ENCODE results near the gene NEO1.

NEO1 gene

GRCh38 chr15:73232776-73233175 lies 180.5 kb downstream of the NEO1 start:
- Histone ChIP-seq H4K12ac (ENCODE audit: low read depth, low read length) (no peak overlapping the region), H3K23ac (ENCODE audit: low read length) (no peak overlapping the region), H3K9ac (ENCODE audit: low read length) (no peak overlapping the region), H2BK5ac (ENCODE audit: low read depth, low read length, poor library complexity) (no peak overlapping the region), H3K4ac (ENCODE audit: low read depth, low read length) (no peak overlapping the region), H3K9me3 (ENCODE audit: insufficient read depth, low read depth, low read length) (peaks cover 1% of the 10 kb centered on the region), H2BK120ac (ENCODE audit: insufficient read depth, low read length, poor library complexity) (no peak overlapping the region), H3K4me2 (ENCODE audit: low read length) (no peak overlapping the region), H2AFZ (ENCODE audit: insufficient read depth, low read length, poor library complexity) (no peak overlapping the region), H3K79me1 (ENCODE audit: low read length) (no peaks in the 10 kb centered on the region), H3K14ac (ENCODE audit: low read length) (no peak overlapping the region), H3K36me3 (ENCODE audit: control insufficient read depth in 1 of 2, insufficient read depth in 2 of 2, low read length in 2 of 2) (peaks cover 0 to 2% of the 10 kb centered on the region in 2 experiments), H2AK5ac (ENCODE audit: low read length) (no peak overlapping the region), H3K79me2 (ENCODE audit: control insufficient read depth, insufficient read depth, low read length, poor library complexity) (no peaks in the 10 kb centered on the region), H4K8ac (ENCODE audit: low read depth, low read length) (no peak overlapping the region), H3K27me3 (ENCODE audit: insufficient read depth, low read length) (no peaks in the 10 kb centered on the region), H3K4me3 (ENCODE audit: low read depth, low read length) (no peak overlapping the region), H2BK12ac (ENCODE audit: low read length) (no peak overlapping the region), H3K27ac (ENCODE audit: low read depth, low read length) (no peak overlapping the region), H3K4me1 (ENCODE audit: control insufficient read depth in 1 of 2, insufficient read depth in 2 of 2, low read length in 2 of 2) (no peaks in the 10 kb centered on the region), H3K18ac (ENCODE audit: low read length) (no peak overlapping the region), H4K91ac (ENCODE audit: low read depth, low read length) (no peak overlapping the region)
- DNase-seq = no peak
- WGBS (ENCODE audit: extremely low coverage, insufficient coverage, insufficient read length) = no CpG with 5 or more reads among the region's 2 CpGs

- H2AFZ ChIP-seq (ENCODE audit: insufficient read depth, low read length, poor library complexity) = no peak overlapping the region
- H3K4me1 ChIP-seq (ENCODE audit: control insufficient read depth in 1 of 2, insufficient read depth in 2 of 2, low read length in 2 of 2) = no peaks in the 10 kb centered on the region
- H3K4me2 ChIP-seq (ENCODE audit: low read length) = no peak overlapping the region
- no peak overlapping the region for H3K4ac ChIP-seq (ENCODE audit: low read depth, low read length)
- H2BK12ac ChIP-seq (ENCODE audit: low read length) = no peak overlapping the region
- no peak overlapping the region for H3K14ac ChIP-seq (ENCODE audit: low read length)
- no peak overlapping the region for H3K18ac ChIP-seq (ENCODE audit: low read length)
- H3K27ac ChIP-seq (ENCODE audit: low read depth, low read length) = no peak overlapping the region
- no peak overlapping the region for H3K4me3 ChIP-seq (ENCODE audit: low read depth, low read length)
- H2AK5ac ChIP-seq (ENCODE audit: low read length) = no peak overlapping the region
- no peak overlapping the region for H3K23ac ChIP-seq (ENCODE audit: low read length)
- H2BK120ac ChIP-seq (ENCODE audit: insufficient read depth, low read length, poor library complexity) = no peak overlapping the region
- no peak overlapping the region for H4K91ac ChIP-seq (ENCODE audit: low read depth, low read length)
- no peak overlapping the region for H3K9ac ChIP-seq (ENCODE audit: low read length)
- H3K9me3 ChIP-seq (ENCODE audit: insufficient read depth, low read depth, low read length) = peaks cover 1% of the 10 kb centered on the region
- DNase-seq = peak; percentile 8 to 25
- H4K8ac ChIP-seq (ENCODE audit: low read depth, low read length) = no peak overlapping the region
- no peak overlapping the region for H2BK5ac ChIP-seq (ENCODE audit: low read depth, low read length, poor library complexity)
- H3K79me2 ChIP-seq (ENCODE audit: control insufficient read depth, insufficient read depth, low read length, poor library complexity) = no peaks in the 10 kb centered on the region
- no peaks in the 10 kb centered on the region for H3K79me1 ChIP-seq (ENCODE audit: low read length)
- H3K36me3 ChIP-seq (ENCODE audit: control insufficient read depth in 1 of 2, insufficient read depth in 2 of 2, low read length in 2 of 2) = peaks cover 0 to 2% of the 10 kb centered on the region in 2 experiments
- no peaks in the 10 kb centered on the region for H3K27me3 ChIP-seq (ENCODE audit: insufficient read depth, low read length)
- no peak overlapping the region for H4K12ac ChIP-seq (ENCODE audit: low read depth, low read length)
- no CpG with 5 or more reads among the region's 5 CpGs for WGBS (ENCODE audit: extremely low coverage, insufficient coverage, insufficient read length)
Observed at GRCh38 chr15:73233623-73234022, 181.4 kb downstream of the NEO1 start.

- Histone ChIP-seq H4K12ac (ENCODE audit: low read depth, low read length) (no peak overlapping the region), H2BK12ac (ENCODE audit: low read length) (no peak overlapping the region), H2AK5ac (ENCODE audit: low read length) (no peak overlapping the region), H3K79me1 (ENCODE audit: low read length) (no peaks in the 10 kb centered on the region), H3K4ac (ENCODE audit: low read depth, low read length) (no peak overlapping the region), H3K9me3 (ENCODE audit: insufficient read depth, low read depth, low read length) (peaks cover 1% of the 10 kb centered on the region), H3K18ac (ENCODE audit: low read length) (no peak overlapping the region), H3K9ac (ENCODE audit: low read length) (no peak overlapping the region), H3K4me2 (ENCODE audit: low read length) (no peak overlapping the region), H2BK5ac (ENCODE audit: low read depth, low read length, poor library complexity) (no peak overlapping the region), H3K23ac (ENCODE audit: low read length) (no peak overlapping the region), H4K8ac (ENCODE audit: low read depth, low read length) (no peak overlapping the region), H3K79me2 (ENCODE audit: control insufficient read depth, insufficient read depth, low read length, poor library complexity) (no peaks in the 10 kb centered on the region), H2AFZ (ENCODE audit: insufficient read depth, low read length, poor library complexity) (no peak overlapping the region), H3K4me1 (ENCODE audit: control insufficient read depth in 1 of 2, insufficient read depth in 2 of 2, low read length in 2 of 2) (no peaks in the 10 kb centered on the region), H3K4me3 (ENCODE audit: low read depth, low read length) (no peak overlapping the region), H3K27ac (ENCODE audit: low read depth, low read length) (no peak overlapping the region), H3K36me3 (ENCODE audit: control insufficient read depth in 1 of 2, insufficient read depth in 2 of 2, low read length in 2 of 2) (no peaks in the 10 kb centered on the region), H3K14ac (ENCODE audit: low read length) (no peak overlapping the region), H2BK120ac (ENCODE audit: insufficient read depth, low read length, poor library complexity) (no peak overlapping the region), H3K27me3 (ENCODE audit: insufficient read depth, low read length) (no peaks in the 10 kb centered on the region), H4K91ac (ENCODE audit: low read depth, low read length) (no peak overlapping the region)
- no CpG with 5 or more reads among the region's 3 CpGs for WGBS (ENCODE audit: extremely low coverage, insufficient coverage, insufficient read length)
- peak in 1 of 2 donors; percentile 35 for DNase-seq
Observed at GRCh38 chr15:73237910-73238309, 185.6 kb downstream of the NEO1 start.

GRCh38 chr15:73239564-73240215 lies 187.4 kb downstream of the NEO1 start:
- Histone ChIP-seq H2AFZ (ENCODE audit: insufficient read depth, low read length, poor library complexity) (no peak overlapping the region), H3K36me3 (ENCODE audit: control insufficient read depth in 1 of 2, insufficient read depth in 2 of 2, low read length in 2 of 2) (no peaks in the 10 kb centered on the region), H3K4me2 (ENCODE audit: low read length) (no peak overlapping the region), H4K91ac (ENCODE audit: low read depth, low read length) (no peak overlapping the region), H2AK5ac (ENCODE audit: low read length) (no peak overlapping the region), H2BK5ac (ENCODE audit: low read depth, low read length, poor library complexity) (no peak overlapping the region), H3K79me2 (ENCODE audit: control insufficient read depth, insufficient read depth, low read length, poor library complexity) (no peaks in the 10 kb centered on the region), H3K9ac (ENCODE audit: low read length) (no peak overlapping the region), H3K14ac (ENCODE audit: low read length) (no peak overlapping the region), H3K27ac (ENCODE audit: low read depth, low read length) (no peak overlapping the region), H3K9me3 (ENCODE audit: insufficient read depth, low read depth, low read length) (peaks cover 1% of the 10 kb centered on the region), H3K18ac (ENCODE audit: low read length) (no peak overlapping the region), H4K12ac (ENCODE audit: low read depth, low read length) (no peak overlapping the region), H3K79me1 (ENCODE audit: low read length) (no peaks in the 10 kb centered on the region), H3K27me3 (ENCODE audit: insufficient read depth, low read length) (no peaks in the 10 kb centered on the region), H3K4me3 (ENCODE audit: low read depth, low read length) (no peak overlapping the region), H3K4ac (ENCODE audit: low read depth, low read length) (no peak overlapping the region), H2BK120ac (ENCODE audit: insufficient read depth, low read length, poor library complexity) (no peak overlapping the region), H3K4me1 (ENCODE audit: control insufficient read depth in 1 of 2, insufficient read depth in 2 of 2, low read length in 2 of 2) (no peaks in the 10 kb centered on the region), H3K23ac (ENCODE audit: low read length) (no peak overlapping the region), H2BK12ac (ENCODE audit: low read length) (no peak overlapping the region), H4K8ac (ENCODE audit: low read depth, low read length) (no peak overlapping the region)
- WGBS (ENCODE audit: extremely low coverage, insufficient coverage, insufficient read length) = no CpG with 5 or more reads among the region's 10 CpGs
- peak in 1 of 2 donors; percentile 4 for DNase-seq
